ENCODE measurements around the gene FGR. TPM values are rescaled to one million over a fixed set of nuclear protein-coding genes. Genes with fewer than 3 reads are reported as not detected.

Gene FGR
- total RNA-seq, 4 donors from 2014 or later = 18.8 to 131 (median 77.6) TPM

DNA sequence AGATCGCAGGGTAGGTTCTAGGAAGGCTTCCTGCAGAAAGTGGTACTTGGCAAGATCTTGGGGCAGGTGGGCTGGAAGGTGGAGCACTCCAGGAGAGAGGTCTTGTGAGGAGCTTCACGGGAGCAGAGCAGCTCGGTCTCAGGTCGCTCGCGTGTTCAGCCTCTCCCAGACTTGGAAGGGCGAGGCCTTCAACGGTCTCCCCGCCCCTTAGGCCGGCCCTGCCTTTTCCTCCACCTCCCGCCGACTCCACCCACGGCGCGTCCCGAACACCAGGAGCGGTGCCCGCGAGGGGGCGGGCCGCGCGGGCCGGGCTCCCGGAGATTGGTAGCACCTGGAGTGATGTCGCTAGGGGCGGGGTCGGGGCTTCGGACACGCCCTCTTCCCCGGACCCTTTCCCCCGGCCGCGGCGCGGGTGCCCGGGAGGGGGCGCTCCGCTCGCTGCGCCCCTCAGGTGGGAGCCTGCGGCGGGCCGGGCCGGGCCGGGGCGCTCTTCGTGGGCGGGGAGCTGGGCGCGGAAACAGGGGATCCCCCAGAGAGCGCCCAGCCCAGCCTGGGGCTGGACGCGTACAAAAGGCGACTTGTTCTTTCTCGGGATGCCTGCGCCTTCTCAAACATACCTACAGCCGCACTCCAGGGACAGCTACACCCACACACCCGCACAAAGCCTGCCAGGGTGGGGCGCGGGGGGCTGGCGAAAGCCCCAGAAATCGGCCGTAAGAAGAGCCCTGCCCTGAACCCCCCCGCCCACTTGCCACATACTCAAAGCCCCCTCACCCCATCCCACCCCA, 66.5 kb downstream of the FGR start:
- ATAC-seq (ENCODE audit: low FRiP score) (peak; percentile 84), DNase-seq (ENCODE audit: low spot score) (peak; percentile 75)
- TF ChIP-seq CTCF (IDR thresholded peaks at IDR 0.05) = peak in 2 of 3 donors; percentile 14 to 63

DNA sequence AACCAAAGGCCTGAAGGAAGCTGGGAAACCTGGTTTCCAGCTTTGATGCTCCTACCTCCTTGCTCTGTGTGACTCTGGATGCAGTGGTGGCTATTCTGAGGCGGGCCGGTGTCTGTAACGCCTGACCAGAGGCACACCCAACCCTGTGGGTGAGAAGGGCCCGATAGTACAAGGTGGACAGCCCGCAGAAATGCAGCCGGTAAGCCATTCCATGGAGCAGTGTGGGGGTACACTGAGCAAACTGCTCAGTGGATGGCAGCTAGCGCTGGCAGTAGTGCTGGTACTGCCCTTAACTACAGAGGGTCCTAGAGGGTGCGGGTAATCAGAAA, 67.0 kb downstream of the FGR start:
- TF ChIP-seq CTCF (IDR thresholded peaks at IDR 0.05) = no peak
- ATAC-seq (ENCODE audit: low FRiP score) = no peak
- DNase-seq (ENCODE audit: low spot score) = no peak

- ATAC-seq (ENCODE audit: low FRiP score) (no peak), DNase-seq (ENCODE audit: low spot score) (no peak)
- TF ChIP-seq CTCF (IDR thresholded peaks at IDR 0.05) = no peak
Observed at GRCh38 chr1:27567146-27567526, 67.8 kb downstream of the FGR start.

- DNase-seq (ENCODE audit: low spot score) = no peak
- no peak for TF ChIP-seq CTCF (IDR thresholded peaks at IDR 0.05)
Observed at GRCh38 chr1:27566462-27567145, 68.4 kb downstream of the FGR start.

DNA sequence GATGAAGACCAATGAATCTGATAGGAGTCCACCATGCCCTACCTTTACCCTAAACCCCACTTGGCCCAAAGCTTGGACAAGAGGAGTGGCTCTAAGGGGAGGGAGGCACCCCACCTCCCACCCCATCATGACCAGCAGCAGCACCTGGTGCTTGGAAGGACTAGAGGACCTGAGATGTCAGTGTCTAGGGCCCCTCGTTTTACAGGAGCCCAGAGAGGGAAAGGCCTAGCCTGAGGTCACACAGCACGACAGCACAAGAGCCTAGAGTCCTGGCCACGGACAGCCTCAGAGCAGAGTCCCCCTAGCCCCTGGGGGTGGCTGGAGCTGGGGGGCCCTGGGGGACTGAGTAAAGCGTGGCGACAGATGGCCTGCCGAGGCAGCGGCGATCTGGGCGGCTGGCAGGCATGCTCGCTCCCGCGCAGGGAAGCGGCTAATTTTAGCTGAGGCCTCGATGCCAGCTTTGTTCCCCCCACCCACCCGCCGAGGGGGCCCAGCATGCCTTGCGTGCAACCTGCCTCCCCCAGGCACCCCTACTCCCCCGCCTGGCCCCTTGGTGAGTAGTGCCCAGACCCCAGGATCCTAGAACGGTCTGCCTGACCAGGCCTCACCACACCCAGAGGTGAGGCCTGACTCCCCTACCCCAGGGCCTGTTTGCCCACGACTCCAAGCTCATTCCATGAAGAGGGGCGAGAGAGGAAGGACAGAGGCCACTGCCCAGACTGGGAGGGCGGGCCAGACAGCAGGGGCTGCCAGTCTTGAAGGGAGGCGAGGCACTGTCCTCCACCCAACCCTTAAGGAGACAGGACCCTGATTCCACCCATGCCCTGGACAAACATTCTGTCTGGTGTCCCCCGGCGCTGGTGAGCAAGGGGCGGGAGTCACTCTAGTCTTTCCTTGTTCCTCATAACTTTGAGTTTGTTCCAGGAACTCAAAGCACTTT, 70.0 kb downstream of the FGR start:
- no peak for DNase-seq (ENCODE audit: low spot score)
- TF ChIP-seq CTCF (IDR thresholded peaks at IDR 0.05) = no peak
- ATAC-seq (ENCODE audit: low FRiP score) = no peak

More at GRCh38 chr1:27566462-27567145, 68.4 kb downstream of the FGR start:
- ATAC-seq (ENCODE audit: low FRiP score) = no peak

GRCh38 chr1:27563591-27564471, 71.2 kb downstream of the FGR start:
- ATAC-seq (ENCODE audit: low FRiP score) (no peak), DNase-seq (ENCODE audit: low spot score) (no peak)
- TF ChIP-seq CTCF (IDR thresholded peaks at IDR 0.05) = no peak
